HEK293 (cell line): Measurements from ENCODE around the gene TNFRSF13B.

Experiments used
- HOXA7 ChIP-seq: sonication (generic); formaldehyde crosslinking; IDR thresholded peaks from 2 replicates; pipeline ENCODE4 v1.8.1; 2022; ENCODE audit warnings: missing genetic modification reagents, borderline replicate concordance
- KLF7 ChIP-seq: fragments of 450-650 bp; formaldehyde crosslinking; IDR thresholded peaks from 2 replicates; pipeline ENCODE4 v1.5.1; 2016; ENCODE audit warnings: missing biosample characterization, missing genetic modification characterization, borderline replicate concordance
- PATZ1 ChIP-seq: fragments of 450-650 bp; formaldehyde crosslinking; IDR thresholded peaks from 2 replicates; pipeline ENCODE4 v1.5.1; 2016; ENCODE audit warnings: missing biosample characterization, missing genetic modification characterization
- PBX3 ChIP-seq: sonication (generic); formaldehyde crosslinking; IDR thresholded peaks from 2 replicates; pipeline ENCODE4 v1.8.1; 2022; ENCODE audit warnings: mild to moderate bottlenecking, moderate library complexity, missing genetic modification reagents
- REST ChIP-seq: fragments of 450-650 bp; formaldehyde crosslinking; IDR thresholded peaks from 2 replicates; pipeline ENCODE4 v1.5.1; 2016; ENCODE audit warnings: missing biosample characterization, missing genetic modification characterization
- SP3 ChIP-seq: fragments of 450-650 bp; formaldehyde crosslinking; IDR thresholded peaks from 2 replicates; pipeline ENCODE4 v1.5.1; 2016; ENCODE audit warnings: missing biosample characterization, missing genetic modification characterization
- ZBTB26 ChIP-seq: fragments of 450-650 bp; formaldehyde crosslinking; optimal IDR thresholded peaks from 2 replicates; pipeline ENCODE3; 2016; ENCODE audit warnings: missing biosample characterization, mild to moderate bottlenecking, missing genetic modification characterization
- ZFP37 ChIP-seq: fragments of 450-650 bp; formaldehyde crosslinking; IDR thresholded peaks from 2 replicates; pipeline ENCODE4 v1.5.1; 2016; ENCODE audit warnings: missing biosample characterization, missing genetic modification characterization
- ZNF112 ChIP-seq: fragments of 450-650 bp; formaldehyde crosslinking; IDR thresholded peaks from 2 replicates; pipeline ENCODE4 v1.5.0; 2017; ENCODE audit warnings: missing biosample characterization, missing genetic modification characterization
- ZNF324 ChIP-seq: fragments of 450-650 bp; formaldehyde crosslinking; IDR thresholded peaks from 2 replicates; pipeline ENCODE4 v1.5.1; 2016; ENCODE audit warnings: missing biosample characterization, missing genetic modification characterization
- ZNF501 ChIP-seq: fragments of 450-650 bp; formaldehyde crosslinking; IDR thresholded peaks from 2 replicates; pipeline ENCODE4 v1.5.1; 2016; ENCODE audit warnings: missing biosample characterization, missing genetic modification characterization
- ZNF610 ChIP-seq: fragments of 450-650 bp; formaldehyde crosslinking; IDR thresholded peaks from 2 replicates; pipeline ENCODE4 v1.5.1; 2016; ENCODE audit warnings: missing biosample characterization, missing genetic modification characterization, borderline replicate concordance
- ZNF664 ChIP-seq: fragments of 450-650 bp; formaldehyde crosslinking; IDR thresholded peaks from 2 replicates; pipeline ENCODE4 v1.5.1; 2016; ENCODE audit warnings: missing biosample characterization, missing genetic modification characterization
- TF ChIP-seq, protein P1 (sequence below): fragments of 450-650 bp; formaldehyde crosslinking; IDR thresholded peaks from 2 replicates; pipeline ENCODE4 v1.5.1; 2016; ENCODE audit warnings: missing biosample characterization, missing genetic modification characterization

GRCh38 chr17:16941072-16942036 is 30.6 kb downstream of the TNFRSF13B start:
- TF ChIP-seq ZNF324 = no peak
- TF ChIP-seq HOXA7 (CRISPR knock-in tag) = no peak
- no peak for TF ChIP-seq ZNF610 (tag by site-specific recombination)
- TF ChIP-seq, protein P1, sequence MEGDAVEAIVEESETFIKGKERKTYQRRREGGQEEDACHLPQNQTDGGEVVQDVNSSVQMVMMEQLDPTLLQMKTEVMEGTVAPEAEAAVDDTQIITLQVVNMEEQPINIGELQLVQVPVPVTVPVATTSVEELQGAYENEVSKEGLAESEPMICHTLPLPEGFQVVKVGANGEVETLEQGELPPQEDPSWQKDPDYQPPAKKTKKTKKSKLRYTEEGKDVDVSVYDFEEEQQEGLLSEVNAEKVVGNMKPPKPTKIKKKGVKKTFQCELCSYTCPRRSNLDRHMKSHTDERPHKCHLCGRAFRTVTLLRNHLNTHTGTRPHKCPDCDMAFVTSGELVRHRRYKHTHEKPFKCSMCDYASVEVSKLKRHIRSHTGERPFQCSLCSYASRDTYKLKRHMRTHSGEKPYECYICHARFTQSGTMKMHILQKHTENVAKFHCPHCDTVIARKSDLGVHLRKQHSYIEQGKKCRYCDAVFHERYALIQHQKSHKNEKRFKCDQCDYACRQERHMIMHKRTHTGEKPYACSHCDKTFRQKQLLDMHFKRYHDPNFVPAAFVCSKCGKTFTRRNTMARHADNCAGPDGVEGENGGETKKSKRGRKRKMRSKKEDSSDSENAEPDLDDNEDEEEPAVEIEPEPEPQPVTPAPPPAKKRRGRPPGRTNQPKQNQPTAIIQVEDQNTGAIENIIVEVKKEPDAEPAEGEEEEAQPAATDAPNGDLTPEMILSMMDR = no peak
- no peak for TF ChIP-seq PATZ1
- TF ChIP-seq ZNF112 (tag by site-specific recombination) = no peak
- no peak for TF ChIP-seq ZNF664 (tag by site-specific recombination)
- TF ChIP-seq REST (tag by site-specific recombination) = no peak
- TF ChIP-seq ZNF501 (tag by site-specific recombination) = no peak
- no peak for TF ChIP-seq ZFP37 (tag by site-specific recombination)
- no peak for TF ChIP-seq PBX3
- TF ChIP-seq ZBTB26 = no peak
- no peak for TF ChIP-seq SP3 (tag by site-specific recombination)
- no peak for TF ChIP-seq KLF7
